ENCODE measurements around the gene MIPEP.
"Not testable (repeated sequence)": the region's sequence is repeated elsewhere in the genome, so short reads cannot be mapped to it uniquely, and the experiment has no call there.

The MIPEP gene

GRCh38 chr13:23751195-23751594 lies 138.0 kb downstream of the MIPEP start:
- no peak for DNase-seq (ENCODE audit: extremely low read depth in 1 of 2, low read depth in 1 of 2)

GRCh38 chr13:23750383-23751121 lies 138.6 kb downstream of the MIPEP start:
- DNase-seq (ENCODE audit: extremely low read depth in 1 of 2, low read depth in 1 of 2), result no peak

DNA sequence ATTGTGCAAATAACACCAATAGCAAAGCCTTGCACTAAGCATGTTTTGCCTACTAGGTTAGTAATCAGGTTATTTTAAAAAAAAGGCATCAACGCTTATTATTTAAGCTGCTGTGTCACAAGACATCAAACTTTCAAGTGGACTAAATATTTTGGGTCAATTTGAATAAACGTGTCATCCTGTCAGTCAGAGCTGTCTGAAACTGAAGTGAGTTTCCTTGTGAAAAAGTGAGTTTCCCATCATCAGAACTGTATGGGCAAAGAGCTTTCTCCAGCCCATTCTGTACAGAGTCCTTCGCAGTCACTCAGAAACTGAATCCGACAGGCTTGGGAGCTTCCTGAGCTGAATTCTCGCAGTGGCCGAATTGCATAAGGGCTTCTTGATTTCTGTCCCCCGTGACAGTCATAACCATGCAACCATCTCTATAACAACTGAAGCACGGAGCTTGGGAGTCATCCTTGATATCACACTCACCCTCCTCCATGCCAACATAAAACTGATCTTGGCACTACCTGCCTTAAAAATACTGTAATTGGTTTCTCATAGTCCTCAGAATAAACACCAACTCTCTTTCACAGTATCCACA lies 139.8 kb downstream of the MIPEP start:
- DNase-seq (ENCODE audit: extremely low read depth in 1 of 2, low read depth in 1 of 2), result no peak

DNA sequence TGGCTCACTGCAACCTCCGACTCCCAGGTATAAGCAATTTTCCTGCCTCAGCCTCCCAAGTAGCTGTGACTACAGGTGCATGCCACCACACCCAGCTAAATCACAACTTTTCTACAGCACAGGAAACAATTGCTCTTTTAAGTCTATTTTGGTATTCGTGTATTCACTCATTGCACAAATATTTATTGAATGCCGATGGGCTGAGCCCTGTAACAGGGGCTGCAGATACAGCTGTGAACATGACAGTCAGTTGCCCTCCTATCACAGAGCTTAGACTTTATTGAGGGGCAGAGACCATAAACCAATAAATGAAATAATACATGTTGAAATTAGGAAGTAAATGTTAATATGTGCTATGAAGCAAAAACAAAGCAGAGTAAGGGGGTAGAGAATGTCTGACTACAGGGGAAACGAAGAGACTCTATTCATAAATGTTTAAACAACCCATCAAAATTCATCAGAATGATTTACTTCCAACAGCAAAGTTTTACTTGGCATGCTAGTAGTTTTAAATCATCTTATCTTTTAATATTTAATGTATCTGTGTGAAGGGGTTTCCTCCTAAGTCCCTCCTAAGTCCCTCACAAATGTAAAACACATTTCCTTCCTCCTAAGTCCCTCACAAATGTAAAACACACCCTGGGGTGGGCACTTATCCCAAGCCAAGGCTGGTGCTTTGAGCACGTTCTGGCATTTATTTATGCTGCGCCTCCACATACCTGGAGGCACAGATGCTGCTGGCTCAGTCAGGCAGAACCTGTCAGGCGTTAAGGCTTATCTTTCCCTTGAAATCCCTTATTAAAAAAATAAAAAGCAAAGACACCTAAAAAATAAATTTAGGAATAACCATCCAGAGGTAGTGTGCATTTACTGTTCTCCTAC lies 140.8 kb downstream of the MIPEP start:
- DNase-seq (ENCODE audit: extremely low read depth in 1 of 2, low read depth in 1 of 2), result no peak

DNA sequence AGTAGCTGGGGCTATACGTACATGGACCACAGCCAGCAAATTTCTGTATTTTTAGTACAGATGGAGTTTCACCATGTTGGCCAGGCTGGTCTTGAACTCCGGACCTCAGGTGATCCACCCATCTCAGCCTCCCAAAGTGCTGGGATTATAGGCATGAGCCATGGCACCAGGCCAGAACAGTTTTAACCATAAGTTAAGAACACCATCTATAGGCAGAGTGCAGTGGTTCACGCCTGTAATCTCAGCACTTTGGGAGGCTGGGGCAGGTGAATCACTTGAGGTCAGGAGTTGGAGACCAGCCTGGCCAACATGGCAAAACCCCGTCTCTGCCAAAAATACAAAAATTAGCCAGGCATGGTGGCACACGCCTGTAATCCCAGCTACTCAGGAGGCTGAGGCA lies 143.1 kb downstream of the MIPEP start:
- not testable (repeated sequence) for DNase-seq (ENCODE audit: extremely low read depth in 1 of 2, low read depth in 1 of 2)

DNA sequence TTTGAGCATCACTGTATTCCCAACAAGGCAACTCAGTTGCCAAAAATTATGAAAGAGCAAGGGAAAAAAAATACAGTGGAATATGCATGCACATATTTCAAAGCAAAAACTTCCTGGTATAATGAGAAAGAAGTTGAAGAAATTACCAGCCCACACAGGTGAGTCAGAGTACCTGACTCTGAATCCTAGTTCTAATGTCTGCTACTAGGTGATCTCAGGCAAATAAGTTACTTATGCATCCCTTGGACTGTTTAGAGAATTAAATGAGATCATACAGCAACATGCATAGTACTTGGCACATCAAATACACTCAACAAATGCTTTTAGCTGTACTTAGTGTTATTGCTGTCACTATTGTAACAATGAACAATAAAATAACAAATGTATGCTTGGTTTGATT lies 144.9 kb downstream of the MIPEP start:
- no peak for DNase-seq (ENCODE audit: extremely low read depth in 1 of 2, low read depth in 1 of 2)

DNA sequence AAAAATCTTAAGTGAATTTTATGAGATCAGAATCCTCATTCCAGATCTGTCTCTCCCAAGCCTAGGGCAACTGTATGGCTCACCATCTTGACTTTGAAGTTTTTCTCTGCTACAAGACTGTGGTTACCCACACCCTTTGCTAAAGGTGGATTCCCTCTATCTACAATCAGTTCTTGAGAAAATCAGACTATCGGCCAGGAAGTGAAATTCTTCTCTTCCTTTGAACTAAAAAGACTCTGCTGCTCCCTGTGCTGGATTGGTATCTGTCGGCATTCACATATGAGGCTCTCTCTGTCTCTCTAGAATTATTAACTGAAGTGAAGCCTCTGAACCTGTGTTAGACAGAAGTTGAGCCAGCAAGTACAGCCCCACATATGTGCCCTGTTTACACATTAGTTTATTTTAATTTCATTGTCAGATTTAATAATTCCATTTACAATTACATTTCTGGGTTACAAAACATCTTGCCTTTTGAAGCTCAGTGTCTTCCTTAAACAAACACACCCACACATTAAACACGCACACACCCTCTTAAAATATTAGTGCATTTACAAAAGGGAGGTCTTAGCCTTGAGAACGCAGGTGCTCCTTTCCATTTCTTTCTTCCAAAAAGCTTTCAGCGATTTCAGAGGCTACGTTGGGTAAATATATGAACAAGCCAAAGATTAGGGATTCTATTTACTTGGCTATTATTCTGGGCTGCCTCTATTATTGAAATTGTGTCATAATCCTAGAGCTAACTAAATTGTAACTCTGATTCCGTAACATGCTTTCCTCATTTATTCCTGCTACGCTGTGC lies 145.7 kb downstream of the MIPEP start:
- DNase-seq (ENCODE audit: extremely low read depth in 1 of 2, low read depth in 1 of 2), result no peak

GRCh38 chr13:23741879-23742510 lies 147.2 kb downstream of the MIPEP start:
- DNase-seq (ENCODE audit: extremely low read depth in 1 of 2, low read depth in 1 of 2), result no peak

DNA sequence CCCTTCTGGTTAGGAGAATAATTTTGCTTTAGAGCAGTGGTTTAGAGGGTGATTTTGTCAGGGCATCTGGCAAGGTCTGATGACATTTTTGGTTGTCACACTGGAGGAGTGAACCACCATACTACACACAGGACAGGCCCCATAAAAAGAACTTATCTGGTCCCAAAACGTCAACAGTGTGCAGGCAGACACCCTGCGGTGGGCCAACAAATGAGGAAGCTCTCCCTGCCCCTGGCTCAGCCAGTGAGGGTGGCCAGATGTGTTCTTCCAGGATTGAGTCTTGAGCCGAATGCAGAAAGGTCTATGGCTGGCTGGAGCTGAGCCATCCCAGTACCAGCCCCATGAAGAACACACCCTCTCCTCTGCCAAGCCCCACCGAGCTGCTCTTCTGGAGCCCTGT lies 149.2 kb downstream of the MIPEP start:
- no peak for DNase-seq (ENCODE audit: extremely low read depth in 1 of 2, low read depth in 1 of 2)

GRCh38 chr13:23739596-23739995 lies 149.6 kb downstream of the MIPEP start:
- DNase-seq (ENCODE audit: extremely low read depth in 1 of 2, low read depth in 1 of 2), result no peak

GRCh38 chr13:23736541-23736940 lies 152.7 kb downstream of the MIPEP start:
- no peak for DNase-seq (ENCODE audit: extremely low read depth in 1 of 2, low read depth in 1 of 2)

- no peak for DNase-seq (ENCODE audit: extremely low read depth in 1 of 2, low read depth in 1 of 2)
These were observed 153.9 kb downstream of the MIPEP start for GRCh38 chr13:23735329-23735728.

GRCh38 chr13:23731709-23732108 lies 157.5 kb downstream of the MIPEP start:
- no peak for DNase-seq (ENCODE audit: extremely low read depth in 1 of 2, low read depth in 1 of 2)

- no peak for DNase-seq (ENCODE audit: extremely low read depth in 1 of 2, low read depth in 1 of 2)
These were observed 158.9 kb downstream of the MIPEP start for GRCh38 chr13:23730251-23730650.

DNA sequence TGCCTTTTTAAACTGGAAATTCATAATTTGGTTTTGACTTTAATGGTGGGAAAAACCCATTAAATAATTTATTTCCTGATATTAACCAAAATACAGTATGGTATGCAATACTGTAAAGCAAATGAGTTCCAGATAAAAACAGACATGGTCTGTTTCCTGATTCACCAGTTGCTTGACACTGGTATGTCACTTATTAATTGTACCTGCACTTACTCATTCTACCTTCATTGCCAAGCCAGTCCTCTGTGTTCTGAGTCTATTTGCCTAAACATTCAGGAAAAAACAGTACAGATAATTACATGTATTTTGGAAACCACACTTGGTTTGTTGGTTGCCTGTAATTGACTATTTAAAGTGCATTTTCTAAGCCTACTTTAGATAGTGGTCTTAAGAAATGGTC lies 159.7 kb downstream of the MIPEP start:
- DNase-seq (ENCODE audit: extremely low read depth in 1 of 2, low read depth in 1 of 2), result no peak

GRCh38 chr13:23728807-23729206 lies 160.4 kb downstream of the MIPEP start:
- no peak for DNase-seq (ENCODE audit: extremely low read depth in 1 of 2, low read depth in 1 of 2)

GRCh38 chr13:23725922-23726321 lies 163.3 kb downstream of the MIPEP start:
- no peak for DNase-seq (ENCODE audit: extremely low read depth in 1 of 2, low read depth in 1 of 2)

- DNase-seq (ENCODE audit: extremely low read depth in 1 of 2, low read depth in 1 of 2), result no peak
These were observed 164.8 kb downstream of the MIPEP start for GRCh38 chr13:23724196-23724970.

DNA sequence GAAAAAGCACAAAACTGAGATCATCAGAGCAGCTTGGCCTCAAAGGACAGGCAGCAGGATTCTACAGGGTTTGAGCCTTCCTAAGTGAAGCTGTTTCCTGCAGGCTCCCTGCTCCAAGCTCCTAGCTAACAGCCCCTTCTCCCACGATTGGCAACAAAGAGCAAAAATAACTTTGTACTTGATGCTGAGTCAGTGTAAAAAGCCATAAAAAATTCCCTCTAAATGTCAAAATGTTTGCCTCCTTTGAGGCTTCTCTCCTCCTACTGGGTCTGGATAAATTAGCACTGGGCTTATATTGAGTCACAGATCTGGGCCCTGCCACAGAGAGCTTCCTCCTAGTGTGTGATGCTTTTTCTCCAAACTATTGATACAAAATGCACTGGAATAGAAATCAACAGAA lies 165.7 kb downstream of the MIPEP start:
- no peak for DNase-seq (ENCODE audit: extremely low read depth in 1 of 2, low read depth in 1 of 2)
